B cell (primary cell): ENCODE data around the gene PHOSPHO2. TPM values are rescaled to one million over a fixed set of nuclear protein-coding genes. Genes with fewer than 3 reads are reported as not detected.

ENCODE experiments used
- ATAC-seq: fragments of 200-7000 bp; cut with Tn5 transposase; one replicate; pipeline ENCODE4 v1.10.0; 2021; ENCODE audit warnings: low read depth, mild to moderate bottlenecking, moderate number of reproducible peaks, moderate library complexity
- CTCF ChIA-PET: fragments of 350-600 bp; sonication (Branson Sonifier 250); formaldehyde crosslinking; loops from one replicate; lab custom pipeline; 2021; ENCODE audit warnings: antibody characterized with exemption, inconsistent platforms; lab: Charles Lee
- POLR2A ChIA-PET: fragments of 350-600 bp; sonication (Branson Sonifier 250); formaldehyde crosslinking; loops from one replicate; lab custom pipeline; 2021; ENCODE audit warnings: antibody characterized with exemption; lab: Charles Lee
- DNase-seq: peaks from one replicate; pipeline ENCODE4 v3.0.0; 2013
- H2AFZ ChIP-seq: 2 replicates; pipeline ENCODE4 v1.6.1; 2012; ENCODE audit warnings: mild to moderate bottlenecking, low read depth, low read length; ENCODE audit not compliant: insufficient read depth, poor library complexity, severe bottlenecking
- H3K27ac ChIP-seq, 2 donors: 1 replicate in 1 of 2; 2 replicates in 1 of 2; pipeline ENCODE4 v1.5.1; 2012 to 2013; ENCODE audit warnings: low read length in 2 of 2, mild to moderate bottlenecking in 2 of 2, moderate library complexity in 1 of 2
- H3K27me3 ChIP-seq, 4 experiments: fragments of 200-600 bp in 1 of 4; sonication (generic) in 1 of 4; replicated peaks in 1 of 4; 1 replicate in 2 of 4; 2 replicates in 2 of 4; pipeline versions ENCODE4 v1.6.1 to v1.7.0; 2013 to 2016; ENCODE audit warnings: low read length in 3 of 4, mild to moderate bottlenecking in 2 of 4, mixed read lengths in 1 of 4, moderate library complexity in 1 of 4; ENCODE audit not compliant: insufficient read depth in 4 of 4, control insufficient read depth in 3 of 4; ENCODE audit errors: control extremely low read depth in 1 of 4
- H3K36me3 ChIP-seq, 2 experiments: replicated peaks in 1 of 2; 1 replicate in 1 of 2; 2 replicates in 1 of 2; pipeline versions ENCODE4 v1.6.1 to v1.7.1; 2013; ENCODE audit warnings: low read length in 1 of 2; ENCODE audit not compliant: insufficient read depth in 2 of 2, control insufficient read depth in 1 of 2; ENCODE audit errors: control extremely low read depth in 1 of 2, extremely low read depth in 1 of 2
- H3K4me1 ChIP-seq, 2 donors: fragments of 200-600 bp in 1 of 2; sonication (generic) in 1 of 2; 1 replicate in 1 of 2; 2 replicates in 1 of 2; pipeline versions ENCODE4 v1.5.1 to v1.6.1; 2013 to 2017; ENCODE audit warnings: low read length in 2 of 2; ENCODE audit not compliant: control insufficient read depth in 2 of 2, insufficient read depth in 2 of 2
- H3K4me2 ChIP-seq: replicated peaks from 2 replicates; pipeline ENCODE3; 2012; ENCODE audit warnings: mild to moderate bottlenecking, low read depth, low read length; ENCODE audit not compliant: poor library complexity, severe bottlenecking
- H3K4me3 ChIP-seq, 5 experiments: fragments of 200-600 bp in 1 of 5; sonication (generic) in 1 of 5; 1 replicate in 3 of 5; 2 replicates in 2 of 5; pipeline versions ENCODE4 v1.5.1 to v1.7.0; 2011 to 2016; ENCODE audit warnings: low read length in 4 of 5, mild to moderate bottlenecking in 4 of 5, low read depth in 2 of 5, control low read depth in 1 of 5, moderate library complexity in 1 of 5; ENCODE audit not compliant: insufficient read depth in 1 of 5; ENCODE audit errors: control extremely low read depth in 1 of 5, extremely low read depth in 1 of 5
- H3K79me2 ChIP-seq: fragments of 200-600 bp; sonication (generic); one replicate; pipeline ENCODE4 v1.6.0; 2016; ENCODE audit warnings: low read length; ENCODE audit not compliant: control insufficient read depth, insufficient read depth
- H3K9ac ChIP-seq: fragments of 200-600 bp; sonication (generic); 2 replicates; pipeline ENCODE4 v1.6.1; 2017; ENCODE audit warnings: mild to moderate bottlenecking, low read length, moderate library complexity
- H3K9me3 ChIP-seq, 3 donors: one replicate each; pipeline versions ENCODE4 v1.6.1 to v1.7.1; 2013; ENCODE audit warnings: low read length in 2 of 3; ENCODE audit not compliant: control insufficient read depth in 2 of 3, insufficient read depth in 1 of 3; ENCODE audit errors: control extremely low read depth in 1 of 3
- H4K20me1 ChIP-seq: 2 replicates; pipeline ENCODE4 v1.6.0; 2012; ENCODE audit warnings: mild to moderate bottlenecking, low read length; ENCODE audit not compliant: insufficient read depth, control insufficient read depth, poor library complexity, severe bottlenecking
- H3K27ac Mint-ChIP-seq: one replicate; pipeline ENCODE4 v1.8.0; 2021; ENCODE audit warnings: mixed read lengths
- H3K27me3 Mint-ChIP-seq: one replicate; pipeline ENCODE4 v1.8.0; 2021; ENCODE audit warnings: mixed read lengths
- H3K4me1 Mint-ChIP-seq: one replicate; pipeline ENCODE4 v1.8.0; 2021; ENCODE audit warnings: mixed read lengths
- H3K4me3 Mint-ChIP-seq: one replicate; pipeline ENCODE4 v1.8.0; 2021; ENCODE audit warnings: mixed read lengths
- H3K9me3 Mint-ChIP-seq: one replicate; pipeline ENCODE4 v1.8.0; 2022; ENCODE audit warnings: mixed read lengths; ENCODE audit not compliant: insufficient read depth
- EZH2 ChIP-seq: IDR thresholded peaks from 2 replicates; pipeline ENCODE4 v1.6.1; 2012; ENCODE audit warnings: borderline replicate concordance, low read depth, mild to moderate bottlenecking, moderate library complexity, low read length; ENCODE audit not compliant: insufficient read depth, poor library complexity, severe bottlenecking
- WGBS: methylation state at CpG from one replicate; pipeline ENCODE4 v1.1.5; 2013; ENCODE audit warnings: missing lambda C conversion rate; ENCODE audit not compliant: insufficient coverage; 5-methylcytosine and 5-hydroxymethylcytosine counted together
- intact Hi-C: fragments of 100-400 bp; cut with micrococcal nuclease; formaldehyde crosslinking; loops from one replicate; pipeline ENCODE4 v1.10.0; 2022
- polyA plus RNA-seq: library from polyadenylated mRNA; depleted of rRNA; stranded (reverse); fragments of >200 nt; gene quantifications from 2 replicates; pipeline ENCODE4 v1.2.3, GENCODE V29; 2012
- total RNA-seq, 2 donors: library from RNA; stranded (reverse); fragments of 120-200 nt in 1 of 2; gene quantifications; 1 replicate in 1 of 2; 2 replicates in 1 of 2; pipeline versions ENCODE4 v1.2.3 to v1.2.4, GENCODE V29; 2013 to 2022
- TF ChIP-seq, protein P1 (sequence below): fragments of 200-600 bp; IDR thresholded peaks from one replicate; pipeline ENCODE4 v1.8.0; 2022; ENCODE audit warnings: antibody characterized with exemption, mild to moderate bottlenecking

The PHOSPHO2 gene
- total and polyA plus RNA-seq, 2 donors (not counting 1 experiment from before 2014, with no cell fraction given): 1.5 to 8.4 TPM

DNA sequence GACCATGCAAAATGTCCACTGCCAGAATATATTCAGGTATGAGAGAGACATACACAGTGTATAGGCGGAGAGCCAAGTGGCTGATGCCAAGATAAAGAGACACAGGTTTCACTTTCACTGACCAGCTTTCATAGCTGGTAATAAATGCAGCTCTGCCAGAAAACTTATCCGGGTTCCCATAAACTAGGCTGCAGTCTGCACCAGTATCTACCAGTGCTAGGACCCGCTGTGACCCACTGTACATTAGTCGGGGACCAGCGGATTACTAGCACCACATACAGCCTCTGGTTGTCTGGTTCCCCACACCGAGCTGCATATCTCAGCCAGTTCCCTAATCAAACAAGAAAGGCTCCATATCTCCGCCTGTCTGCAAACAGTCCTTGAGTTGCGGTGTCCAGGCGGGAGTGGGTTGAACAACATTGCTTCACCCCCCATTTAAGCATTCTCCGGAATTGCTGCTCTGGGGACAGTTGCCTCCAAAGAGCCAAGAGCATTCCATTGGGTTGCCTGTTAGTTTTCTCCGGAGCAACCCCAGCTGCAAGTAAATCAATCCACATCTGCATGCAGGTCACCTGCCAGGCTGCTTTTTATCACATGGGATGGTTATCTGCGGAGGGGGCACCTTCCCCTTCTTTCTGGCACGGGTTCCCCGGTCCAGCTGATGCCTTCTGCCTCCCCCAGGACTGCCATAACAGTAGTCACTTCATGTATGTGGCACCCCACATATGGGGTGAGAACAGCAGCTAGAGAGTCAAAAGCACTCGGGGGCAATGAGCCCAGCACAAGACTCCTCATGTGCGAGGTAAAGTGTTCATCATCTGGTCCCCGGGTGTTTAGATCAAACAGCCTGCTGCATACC, 21.3 kb downstream of the PHOSPHO2 start:
- no peak for ATAC-seq
- ChIA-PET CTCF (no interaction called here), POLR2A (no interaction called here)
- peaks cover 7% of the 10 kb centered on the region for H3K9me3 Mint-ChIP-seq
- Histone ChIP-seq H3K4me3 (no peak overlapping the region), H3K27ac (no peak overlapping the region), H3K4me1 (no peaks in the 10 kb centered on the region), H3K27me3 (no peaks in the 10 kb centered on the region), H4K20me1 (no peaks in the 10 kb centered on the region), H3K4me2 (no peak overlapping the region), H3K9me3 (peaks cover 0 to 19% (median 9%) of the 10 kb centered on the region in 3 donors), H3K79me2 (no peaks in the 10 kb centered on the region), H3K36me3 (no peaks in the 10 kb centered on the region), H2AFZ (no peak overlapping the region), H3K9ac (no peak overlapping the region)
- H3K4me3 Mint-ChIP-seq: no peak overlapping the region
- H3K27me3 Mint-ChIP-seq: no peaks in the 10 kb centered on the region
- no peak for DNase-seq
- intact Hi-C loops: no loop called here
- 92% methylated on average over 17 of the region's 17 CpGs for WGBS
- no peak overlapping the region for H3K27ac Mint-ChIP-seq
- no peaks in the 10 kb centered on the region for H3K4me1 Mint-ChIP-seq
- no peak for TF ChIP-seq EZH2
- TF ChIP-seq, protein P1, sequence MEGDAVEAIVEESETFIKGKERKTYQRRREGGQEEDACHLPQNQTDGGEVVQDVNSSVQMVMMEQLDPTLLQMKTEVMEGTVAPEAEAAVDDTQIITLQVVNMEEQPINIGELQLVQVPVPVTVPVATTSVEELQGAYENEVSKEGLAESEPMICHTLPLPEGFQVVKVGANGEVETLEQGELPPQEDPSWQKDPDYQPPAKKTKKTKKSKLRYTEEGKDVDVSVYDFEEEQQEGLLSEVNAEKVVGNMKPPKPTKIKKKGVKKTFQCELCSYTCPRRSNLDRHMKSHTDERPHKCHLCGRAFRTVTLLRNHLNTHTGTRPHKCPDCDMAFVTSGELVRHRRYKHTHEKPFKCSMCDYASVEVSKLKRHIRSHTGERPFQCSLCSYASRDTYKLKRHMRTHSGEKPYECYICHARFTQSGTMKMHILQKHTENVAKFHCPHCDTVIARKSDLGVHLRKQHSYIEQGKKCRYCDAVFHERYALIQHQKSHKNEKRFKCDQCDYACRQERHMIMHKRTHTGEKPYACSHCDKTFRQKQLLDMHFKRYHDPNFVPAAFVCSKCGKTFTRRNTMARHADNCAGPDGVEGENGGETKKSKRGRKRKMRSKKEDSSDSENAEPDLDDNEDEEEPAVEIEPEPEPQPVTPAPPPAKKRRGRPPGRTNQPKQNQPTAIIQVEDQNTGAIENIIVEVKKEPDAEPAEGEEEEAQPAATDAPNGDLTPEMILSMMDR: no peak

DNA sequence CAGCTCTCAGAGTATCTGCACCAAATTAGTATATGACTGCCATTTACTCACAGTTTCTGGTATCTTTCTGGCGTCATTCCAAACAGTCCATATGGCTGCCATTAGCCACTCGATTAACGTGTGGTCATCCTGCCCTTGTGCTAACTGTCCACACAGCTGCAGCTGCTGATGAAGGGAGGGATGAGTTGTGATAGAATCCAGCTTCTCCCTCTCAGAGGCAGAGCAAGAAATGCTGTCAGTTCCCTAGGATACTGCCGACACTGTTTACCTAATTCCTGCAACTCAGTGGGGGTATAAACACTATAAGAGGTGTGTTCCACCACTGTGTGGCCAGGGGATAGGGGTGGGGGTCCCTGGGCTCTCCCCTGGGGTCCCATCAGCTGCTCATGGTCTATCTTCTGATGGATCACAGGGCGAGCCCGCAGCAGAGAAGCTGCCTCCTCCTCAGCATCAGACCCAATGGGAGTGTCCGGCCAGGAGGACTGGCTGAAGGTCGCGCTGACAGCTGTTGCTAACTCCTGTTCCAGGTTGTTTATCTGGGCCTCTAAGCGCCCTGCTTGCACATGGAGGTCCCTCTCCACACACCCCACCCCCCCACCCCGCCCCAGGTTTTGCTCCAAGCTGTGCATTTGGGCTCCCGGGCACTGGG, 22.1 kb downstream of the PHOSPHO2 start:
- intact Hi-C loops: no loop called here
- peaks cover 7% of the 10 kb centered on the region for H3K9me3 Mint-ChIP-seq

More for the DNA sequence above, 22.1 kb downstream of the PHOSPHO2 start:
- Histone ChIP-seq H3K27me3 (no peaks in the 10 kb centered on the region), H3K36me3 (no peaks in the 10 kb centered on the region), H3K9me3 (peaks cover 0 to 19% (median 8%) of the 10 kb centered on the region in 3 donors), H3K9ac (no peak overlapping the region), H2AFZ (no peak overlapping the region), H4K20me1 (no peaks in the 10 kb centered on the region), H3K27ac (no peak overlapping the region), H3K4me2 (no peak overlapping the region), H3K4me1 (no peaks in the 10 kb centered on the region), H3K79me2 (no peaks in the 10 kb centered on the region), H3K4me3 (no peak overlapping the region)
- Mint-ChIP-seq H3K27ac (no peak overlapping the region), H3K4me3 (no peak overlapping the region), H3K4me1 (no peaks in the 10 kb centered on the region), H3K27me3 (no peaks in the 10 kb centered on the region)
- ATAC-seq (no peak), DNase-seq (no peak)
- TF ChIP-seq EZH2: no peak
- TF ChIP-seq, protein P1: no peak
- POLR2A ChIA-PET: no interaction called here
- WGBS: 94% methylated on average over 10 of the region's 12 CpGs
- CTCF ChIA-PET: no interaction called here
